OCI-LY1 (cell line): ENCODE data around the gene ALDH1A1.

ENCODE experiments used
- EZH2 ChIP-seq: fragments of 200-600 bp; sonication (generic), shearing (Covaris generic); IDR thresholded peaks from 2 replicates; pipeline ENCODE4 v1.8.0; 2017; ENCODE audit warnings: borderline replicate concordance, mixed run types, mild to moderate bottlenecking, antibody characterized with exemption, low read length, moderate library complexity, mixed read lengths
- TF ChIP-seq, protein P1 (sequence below): fragments of 200-600 bp; sonication (generic), shearing (Covaris generic); IDR thresholded peaks from 2 replicates; pipeline ENCODE4 v1.5.1; 2017; ENCODE audit warnings: mild to moderate bottlenecking, antibody characterized with exemption, low read length, moderate library complexity, mixed read lengths

DNA sequence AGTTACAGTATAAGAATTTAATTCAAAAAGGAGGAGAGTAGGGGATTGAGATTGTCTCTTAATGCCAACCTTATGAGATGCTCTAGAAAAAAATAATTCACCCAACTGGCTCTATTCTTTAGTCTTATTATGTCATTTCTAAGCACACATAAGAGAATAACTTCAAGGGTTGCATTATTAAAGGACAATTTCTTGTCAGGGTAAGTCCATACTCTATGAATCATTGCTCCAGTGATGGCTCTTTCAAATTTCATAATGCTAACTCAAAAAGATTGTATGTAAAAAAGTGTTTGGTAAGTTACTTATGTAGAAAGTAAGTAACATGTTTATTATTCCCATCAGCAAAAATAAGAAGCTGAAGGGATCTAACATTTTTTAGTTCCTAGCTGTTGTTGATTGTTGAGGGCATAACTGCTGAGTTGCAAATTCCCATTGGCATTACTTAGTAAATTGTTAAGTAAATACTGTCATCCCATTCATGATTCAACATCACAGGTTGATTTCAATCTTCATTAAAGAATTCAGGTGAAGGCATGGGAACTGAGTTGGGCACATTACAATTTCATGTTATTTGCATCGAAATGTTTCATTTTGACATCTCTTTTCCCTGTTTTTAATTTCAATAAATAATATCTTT, 28.6 kb downstream of the ALDH1A1 start:
- TF ChIP-seq EZH2: no peak
- TF ChIP-seq, protein P1, sequence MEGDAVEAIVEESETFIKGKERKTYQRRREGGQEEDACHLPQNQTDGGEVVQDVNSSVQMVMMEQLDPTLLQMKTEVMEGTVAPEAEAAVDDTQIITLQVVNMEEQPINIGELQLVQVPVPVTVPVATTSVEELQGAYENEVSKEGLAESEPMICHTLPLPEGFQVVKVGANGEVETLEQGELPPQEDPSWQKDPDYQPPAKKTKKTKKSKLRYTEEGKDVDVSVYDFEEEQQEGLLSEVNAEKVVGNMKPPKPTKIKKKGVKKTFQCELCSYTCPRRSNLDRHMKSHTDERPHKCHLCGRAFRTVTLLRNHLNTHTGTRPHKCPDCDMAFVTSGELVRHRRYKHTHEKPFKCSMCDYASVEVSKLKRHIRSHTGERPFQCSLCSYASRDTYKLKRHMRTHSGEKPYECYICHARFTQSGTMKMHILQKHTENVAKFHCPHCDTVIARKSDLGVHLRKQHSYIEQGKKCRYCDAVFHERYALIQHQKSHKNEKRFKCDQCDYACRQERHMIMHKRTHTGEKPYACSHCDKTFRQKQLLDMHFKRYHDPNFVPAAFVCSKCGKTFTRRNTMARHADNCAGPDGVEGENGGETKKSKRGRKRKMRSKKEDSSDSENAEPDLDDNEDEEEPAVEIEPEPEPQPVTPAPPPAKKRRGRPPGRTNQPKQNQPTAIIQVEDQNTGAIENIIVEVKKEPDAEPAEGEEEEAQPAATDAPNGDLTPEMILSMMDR: no peak
